ENCODE data around the gene CFAP54. TPM values are rescaled to one million over a fixed set of nuclear protein-coding genes. Genes with fewer than 3 reads are reported as not detected.
"Not testable (repeated sequence)": the region's sequence is repeated elsewhere in the genome, so short reads cannot be mapped to it uniquely, and the experiment has no call there.

The CFAP54 gene
- total RNA-seq, 1 donor from 2014 or later = 0.16 TPM

DNA sequence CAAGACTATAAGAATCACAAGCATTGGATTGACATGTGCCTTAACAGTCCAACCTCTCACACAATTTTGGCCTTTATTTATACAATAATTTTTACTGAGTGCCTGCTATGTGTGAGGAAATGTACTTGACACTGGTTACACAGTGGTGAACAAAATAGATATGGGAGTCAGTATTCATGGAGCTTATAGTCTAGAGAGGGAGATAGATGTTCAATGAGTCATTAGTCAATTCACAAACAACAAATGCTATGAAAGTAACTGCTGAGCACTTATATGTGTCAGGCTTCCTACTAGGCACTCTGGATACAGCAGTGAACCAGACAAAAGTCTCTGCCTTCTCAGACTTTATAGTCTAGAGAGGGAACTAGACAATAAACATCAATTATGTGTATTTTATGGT is 3.7 kb downstream of the CFAP54 start:
- intact Hi-C loops (cut with micrococcal nuclease) = no loop called here
- H3K36me3 ChIP-seq = no peaks in the 10 kb centered on the region
- H3K27ac ChIP-seq (replicated peaks) = no peak overlapping the region
- TF ChIP-seq, protein P1, sequence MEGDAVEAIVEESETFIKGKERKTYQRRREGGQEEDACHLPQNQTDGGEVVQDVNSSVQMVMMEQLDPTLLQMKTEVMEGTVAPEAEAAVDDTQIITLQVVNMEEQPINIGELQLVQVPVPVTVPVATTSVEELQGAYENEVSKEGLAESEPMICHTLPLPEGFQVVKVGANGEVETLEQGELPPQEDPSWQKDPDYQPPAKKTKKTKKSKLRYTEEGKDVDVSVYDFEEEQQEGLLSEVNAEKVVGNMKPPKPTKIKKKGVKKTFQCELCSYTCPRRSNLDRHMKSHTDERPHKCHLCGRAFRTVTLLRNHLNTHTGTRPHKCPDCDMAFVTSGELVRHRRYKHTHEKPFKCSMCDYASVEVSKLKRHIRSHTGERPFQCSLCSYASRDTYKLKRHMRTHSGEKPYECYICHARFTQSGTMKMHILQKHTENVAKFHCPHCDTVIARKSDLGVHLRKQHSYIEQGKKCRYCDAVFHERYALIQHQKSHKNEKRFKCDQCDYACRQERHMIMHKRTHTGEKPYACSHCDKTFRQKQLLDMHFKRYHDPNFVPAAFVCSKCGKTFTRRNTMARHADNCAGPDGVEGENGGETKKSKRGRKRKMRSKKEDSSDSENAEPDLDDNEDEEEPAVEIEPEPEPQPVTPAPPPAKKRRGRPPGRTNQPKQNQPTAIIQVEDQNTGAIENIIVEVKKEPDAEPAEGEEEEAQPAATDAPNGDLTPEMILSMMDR (IDR thresholded peaks at IDR 0.05; ENCODE audit: borderline replicate concordance) = no peak
- no peaks in the 10 kb centered on the region for H3K9me3 ChIP-seq (replicated peaks)
- no peak for DNase-seq
- no peaks in the 10 kb centered on the region for H3K27me3 ChIP-seq (ENCODE audit: low read depth)
- peaks cover 10% of the 10 kb centered on the region for H3K4me1 ChIP-seq
- no peak overlapping the region for H3K4me3 ChIP-seq

DNA sequence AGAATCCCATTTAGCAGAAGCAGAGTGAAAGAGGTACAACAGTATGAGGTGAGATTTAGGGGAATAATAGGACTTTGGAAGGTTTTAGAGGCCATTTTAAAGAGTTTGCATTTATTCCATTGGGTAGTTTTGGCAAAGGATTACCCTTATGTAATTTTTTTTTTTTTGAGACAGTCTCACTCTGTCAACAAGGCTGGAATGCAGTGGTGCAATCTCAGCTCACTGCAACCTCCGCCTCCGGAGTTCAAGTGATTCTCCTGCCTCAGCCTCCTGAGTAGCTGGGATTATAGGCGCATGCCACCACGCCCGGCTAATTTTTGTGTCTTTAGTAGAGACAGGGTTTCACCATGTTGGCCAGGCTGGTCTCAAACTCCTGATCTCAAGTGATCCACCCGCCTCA is 4.8 kb downstream of the CFAP54 start:
- intact Hi-C loops (cut with micrococcal nuclease); H3K4me1 ChIP-seq; H3K27ac ChIP-seq (replicated peaks); H3K4me3 ChIP-seq; DNase-seq; H3K27me3 ChIP-seq (ENCODE audit: low read depth); H3K36me3 ChIP-seq; H3K9me3 ChIP-seq (replicated peaks): not testable (repeated sequence)

DNA sequence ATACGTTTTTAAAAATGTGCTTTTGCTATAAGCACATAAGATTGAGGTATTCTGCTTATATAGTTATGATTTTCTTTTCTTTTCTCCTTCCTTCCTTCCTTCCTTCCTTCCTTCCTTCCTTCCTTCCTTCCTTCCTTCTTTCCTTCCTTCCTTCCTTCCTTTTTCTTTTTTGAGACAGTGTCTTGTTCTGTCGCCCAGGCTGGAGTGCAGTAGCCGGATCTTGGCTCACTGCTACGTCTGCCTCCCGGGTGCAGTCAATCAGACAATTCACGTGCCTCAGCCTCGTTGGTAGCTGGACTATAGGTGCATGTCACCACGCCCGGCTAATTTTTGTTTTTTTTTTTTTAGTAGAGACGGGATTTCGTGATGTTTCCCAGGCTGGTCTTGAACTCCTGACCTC is 5.8 kb downstream of the CFAP54 start:
- TF ChIP-seq, protein P1 (IDR thresholded peaks at IDR 0.05; ENCODE audit: borderline replicate concordance) = no peak
- Histone ChIP-seq H3K4me1 (peaks cover 2% of the 10 kb centered on the region), H3K9me3 (replicated peaks) (no peaks in the 10 kb centered on the region), H3K27ac (replicated peaks) (peak overlapping the region; percentile 17), H3K4me3 (no peak overlapping the region), H3K27me3 (ENCODE audit: low read depth) (no peaks in the 10 kb centered on the region), H3K36me3 (no peaks in the 10 kb centered on the region)
- DNase-seq = no peak
- intact Hi-C loops (cut with micrococcal nuclease) = no loop called here

DNA sequence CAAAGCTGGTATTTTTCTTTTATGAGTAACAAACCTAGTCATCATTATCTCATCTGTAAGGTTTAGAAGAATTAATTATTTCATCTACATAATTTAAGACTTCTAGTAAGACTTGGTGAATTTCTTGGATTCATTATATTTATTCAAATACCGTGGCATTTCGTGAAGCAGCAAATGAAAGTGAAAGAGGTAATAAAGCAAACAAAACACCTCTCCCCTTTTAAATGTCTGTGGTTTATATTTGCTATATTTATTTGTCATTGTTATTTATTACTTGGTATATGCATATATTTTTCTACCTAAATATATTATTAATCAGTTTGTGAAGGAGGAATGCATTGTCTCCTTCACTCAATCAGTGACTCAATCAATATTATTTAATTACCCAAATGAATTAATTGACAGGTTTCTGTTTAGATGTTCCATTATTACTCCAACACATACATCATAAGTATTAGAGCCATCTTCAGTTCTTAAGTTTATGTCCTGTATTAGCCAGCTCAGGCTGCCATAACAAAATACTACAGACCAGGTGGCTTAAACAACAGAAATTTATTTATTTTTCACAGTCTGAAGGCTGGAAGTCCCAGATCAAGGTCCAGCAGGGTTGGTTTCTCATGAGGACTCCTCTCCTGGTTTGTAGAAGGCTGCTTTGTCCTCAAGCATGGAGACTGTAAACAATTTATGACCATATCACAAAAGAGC is 6.6 kb downstream of the CFAP54 start:
- TF ChIP-seq, protein P1 (IDR thresholded peaks at IDR 0.05; ENCODE audit: borderline replicate concordance) = no peak
- peak overlapping the region; percentile 1 for H3K27ac ChIP-seq (replicated peaks)
- no peaks in the 10 kb centered on the region for H3K9me3 ChIP-seq (replicated peaks)
- intact Hi-C loops (cut with micrococcal nuclease) = no loop called here
- H3K36me3 ChIP-seq = no peaks in the 10 kb centered on the region
- no peak overlapping the region for H3K4me3 ChIP-seq
- H3K4me1 ChIP-seq = peaks cover 10% of the 10 kb centered on the region
- no peaks in the 10 kb centered on the region for H3K27me3 ChIP-seq (ENCODE audit: low read depth)
- no peak for DNase-seq

DNA sequence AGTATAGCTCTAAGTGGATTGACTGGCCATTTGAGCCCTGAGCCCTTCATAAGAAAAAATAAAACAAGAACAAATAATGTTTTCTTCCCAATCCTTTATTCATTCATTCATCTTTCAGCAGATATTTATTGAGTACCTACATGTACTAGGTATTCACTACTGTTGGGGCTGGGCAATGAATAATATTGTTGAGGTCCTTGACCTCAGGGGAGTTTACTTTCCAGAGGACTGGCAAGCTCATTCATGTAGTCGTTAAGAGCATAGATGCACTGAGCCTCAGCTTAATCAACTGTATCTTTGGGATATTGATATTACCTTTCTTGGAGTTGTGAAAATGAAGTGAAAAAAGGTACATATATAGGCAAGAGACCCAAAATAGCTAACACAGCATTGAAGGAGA is 7.6 kb downstream of the CFAP54 start:
- H3K36me3 ChIP-seq = no peaks in the 10 kb centered on the region
- intact Hi-C loops (cut with micrococcal nuclease) = no loop called here
- DNase-seq = no peak
- H3K4me3 ChIP-seq = no peak overlapping the region
- H3K4me1 ChIP-seq = peaks cover 20% of the 10 kb centered on the region
- TF ChIP-seq, protein P1 (IDR thresholded peaks at IDR 0.05; ENCODE audit: borderline replicate concordance) = no peak
- no peaks in the 10 kb centered on the region for H3K27me3 ChIP-seq (ENCODE audit: low read depth)
- no peaks in the 10 kb centered on the region for H3K9me3 ChIP-seq (replicated peaks)
- H3K27ac ChIP-seq (replicated peaks) = no peak overlapping the region

DNA sequence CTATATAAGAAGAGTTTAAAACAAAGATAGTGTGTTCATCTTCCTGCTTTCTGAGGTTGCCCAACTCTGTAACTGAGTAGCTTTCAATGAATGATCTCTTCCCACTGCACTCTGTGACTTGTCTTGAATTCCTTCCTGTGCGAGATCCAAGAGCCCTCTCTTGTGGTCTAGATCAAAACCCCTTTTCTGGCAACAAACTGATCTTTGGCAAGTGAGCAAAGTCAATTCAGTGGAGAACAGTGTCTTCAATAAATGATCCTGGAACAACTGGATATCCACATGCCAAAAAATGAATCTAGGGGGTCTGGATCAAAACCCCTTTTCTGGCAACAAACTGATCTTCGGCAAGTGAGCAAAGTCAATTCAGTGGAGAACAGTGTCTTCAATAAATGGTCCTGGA is 8.5 kb downstream of the CFAP54 start:
- Histone ChIP-seq H3K9me3 (replicated peaks) (no peaks in the 10 kb centered on the region), H3K27me3 (ENCODE audit: low read depth) (no peaks in the 10 kb centered on the region), H3K4me3 (no peak overlapping the region), H3K4me1 (peaks cover 29% of the 10 kb centered on the region), H3K27ac (replicated peaks) (no peak overlapping the region), H3K36me3 (no peaks in the 10 kb centered on the region)
- intact Hi-C loops (cut with micrococcal nuclease) = no loop called here
- TF ChIP-seq, protein P1 (IDR thresholded peaks at IDR 0.05; ENCODE audit: borderline replicate concordance) = no peak
- DNase-seq = no peak

All from left ventricle myocardium inferior (tissue), 1 donor.